ENCODE data around the gene MYOM1.

The MYOM1 gene

DNA sequence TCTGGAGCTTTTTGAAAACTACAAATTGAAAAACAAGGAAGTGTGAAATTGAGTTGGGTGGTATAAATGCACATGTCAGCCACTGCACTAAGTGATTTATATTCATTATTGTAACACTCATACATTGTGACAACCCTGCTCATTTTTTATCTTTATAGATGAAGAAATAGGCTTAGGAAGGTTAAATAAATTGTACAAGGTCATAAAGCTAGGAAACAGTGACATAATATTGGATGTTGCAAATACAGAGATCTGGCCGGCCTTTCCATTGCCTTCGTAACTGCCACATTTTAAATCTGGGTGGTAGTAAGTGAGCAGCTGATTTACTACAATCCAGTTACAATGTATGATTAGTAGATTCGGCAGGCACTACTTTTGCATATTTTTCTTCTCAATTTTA, 130.2 kb downstream of the MYOM1 start:
- TF ChIP-seq, protein P1, sequence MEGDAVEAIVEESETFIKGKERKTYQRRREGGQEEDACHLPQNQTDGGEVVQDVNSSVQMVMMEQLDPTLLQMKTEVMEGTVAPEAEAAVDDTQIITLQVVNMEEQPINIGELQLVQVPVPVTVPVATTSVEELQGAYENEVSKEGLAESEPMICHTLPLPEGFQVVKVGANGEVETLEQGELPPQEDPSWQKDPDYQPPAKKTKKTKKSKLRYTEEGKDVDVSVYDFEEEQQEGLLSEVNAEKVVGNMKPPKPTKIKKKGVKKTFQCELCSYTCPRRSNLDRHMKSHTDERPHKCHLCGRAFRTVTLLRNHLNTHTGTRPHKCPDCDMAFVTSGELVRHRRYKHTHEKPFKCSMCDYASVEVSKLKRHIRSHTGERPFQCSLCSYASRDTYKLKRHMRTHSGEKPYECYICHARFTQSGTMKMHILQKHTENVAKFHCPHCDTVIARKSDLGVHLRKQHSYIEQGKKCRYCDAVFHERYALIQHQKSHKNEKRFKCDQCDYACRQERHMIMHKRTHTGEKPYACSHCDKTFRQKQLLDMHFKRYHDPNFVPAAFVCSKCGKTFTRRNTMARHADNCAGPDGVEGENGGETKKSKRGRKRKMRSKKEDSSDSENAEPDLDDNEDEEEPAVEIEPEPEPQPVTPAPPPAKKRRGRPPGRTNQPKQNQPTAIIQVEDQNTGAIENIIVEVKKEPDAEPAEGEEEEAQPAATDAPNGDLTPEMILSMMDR (IDR thresholded peaks at IDR 0.05; ENCODE audit: low read depth, low read length, missing control alignments), result no peak
- H3K4me3 ChIP-seq (ENCODE audit: low read depth, low read length), result no peak overlapping the region
- no peak for DNase-seq (ENCODE audit: low read depth)

DNA sequence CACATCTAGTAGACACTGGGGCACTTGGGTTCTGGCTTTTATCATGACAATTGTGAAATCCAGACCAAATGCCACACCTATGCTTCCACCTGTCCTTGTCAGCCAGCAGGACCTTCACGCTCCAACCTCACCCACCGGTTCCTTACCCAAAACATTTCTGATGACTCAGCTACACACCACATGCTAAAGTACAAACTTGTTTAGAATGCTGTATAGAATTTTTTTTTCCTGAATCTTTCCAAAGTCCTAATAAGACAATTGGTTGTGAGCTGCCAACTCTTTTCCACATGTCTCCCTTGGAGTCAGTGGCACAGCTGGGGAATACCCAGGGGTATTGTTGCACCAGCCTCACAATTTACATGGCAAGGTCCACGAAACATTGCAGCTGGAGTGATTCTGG, 131.3 kb downstream of the MYOM1 start:
- no peak overlapping the region for H3K4me3 ChIP-seq (ENCODE audit: low read depth, low read length)
- TF ChIP-seq, protein P1 (IDR thresholded peaks at IDR 0.05; ENCODE audit: low read depth, low read length, missing control alignments), result no peak
- no peak for DNase-seq (ENCODE audit: low read depth)

DNA sequence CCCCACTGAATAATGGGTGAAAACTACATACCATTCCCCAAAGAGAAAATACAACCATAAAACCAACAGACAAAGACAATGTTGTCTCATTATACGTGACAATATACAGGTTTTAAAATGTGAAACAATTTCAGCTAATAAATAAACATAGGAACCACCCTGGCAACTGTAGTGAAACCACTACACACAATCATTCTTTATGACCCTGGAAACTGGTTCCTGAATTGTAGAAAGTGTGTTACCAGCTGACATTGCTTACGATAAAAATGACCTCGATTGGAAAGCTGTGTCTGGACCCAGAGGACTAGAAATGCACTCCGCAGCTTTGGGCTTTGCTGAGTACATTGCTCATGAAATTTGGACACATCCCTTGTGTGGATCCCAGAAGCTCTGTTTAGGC, 132.9 kb downstream of the MYOM1 start:
- DNase-seq (ENCODE audit: low read depth), result no peak
- TF ChIP-seq, protein P1 (IDR thresholded peaks at IDR 0.05; ENCODE audit: low read depth, low read length, missing control alignments), result no peak
- no peak overlapping the region for H3K4me3 ChIP-seq (ENCODE audit: low read depth, low read length)

DNA sequence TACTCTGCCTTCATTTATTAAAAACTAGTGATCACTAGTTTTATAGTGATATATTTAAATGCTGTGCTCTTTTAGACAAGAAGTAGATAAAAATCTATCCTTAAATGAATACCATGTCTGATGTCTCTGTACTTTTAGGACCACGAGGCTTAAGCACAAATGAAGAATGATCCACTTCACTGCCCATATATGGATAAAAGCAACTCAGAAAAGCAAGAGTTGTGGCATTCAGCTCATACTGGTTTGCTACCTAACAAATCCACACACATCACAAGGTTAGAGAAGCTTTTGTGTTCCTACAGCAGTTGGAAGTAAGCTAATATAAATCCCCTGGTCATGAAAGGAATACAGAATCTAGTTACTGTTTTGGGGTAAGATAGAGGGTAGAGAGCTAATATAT, 134.2 kb downstream of the MYOM1 start:
- TF ChIP-seq, protein P1 (IDR thresholded peaks at IDR 0.05; ENCODE audit: low read depth, low read length, missing control alignments), result no peak
- no peak for DNase-seq (ENCODE audit: low read depth)
- no peak overlapping the region for H3K4me3 ChIP-seq (ENCODE audit: low read depth, low read length)

DNA sequence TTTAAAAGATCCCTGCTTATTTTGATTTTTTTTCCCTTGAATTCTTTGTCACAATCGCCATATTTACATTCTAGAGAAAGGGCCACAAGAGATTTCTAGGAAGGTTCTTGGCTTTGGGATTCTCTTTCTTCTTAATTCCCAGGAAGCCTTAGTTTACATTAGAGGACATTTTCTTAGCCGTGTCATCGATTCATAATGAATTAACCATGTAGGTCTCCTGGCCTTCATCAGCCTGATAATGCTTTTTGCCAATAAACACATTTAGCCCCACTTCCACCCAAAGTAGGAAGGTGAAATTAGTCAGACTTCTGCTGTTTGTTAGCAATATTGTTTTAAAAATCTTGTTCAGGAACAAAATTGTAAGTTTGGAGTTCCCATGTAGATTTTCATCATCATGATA, 135.6 kb downstream of the MYOM1 start:
- DNase-seq (ENCODE audit: low read depth), result no peak
- TF ChIP-seq, protein P1 (IDR thresholded peaks at IDR 0.05; ENCODE audit: low read depth, low read length, missing control alignments), result no peak
- no peak overlapping the region for H3K4me3 ChIP-seq (ENCODE audit: low read depth, low read length)

DNA sequence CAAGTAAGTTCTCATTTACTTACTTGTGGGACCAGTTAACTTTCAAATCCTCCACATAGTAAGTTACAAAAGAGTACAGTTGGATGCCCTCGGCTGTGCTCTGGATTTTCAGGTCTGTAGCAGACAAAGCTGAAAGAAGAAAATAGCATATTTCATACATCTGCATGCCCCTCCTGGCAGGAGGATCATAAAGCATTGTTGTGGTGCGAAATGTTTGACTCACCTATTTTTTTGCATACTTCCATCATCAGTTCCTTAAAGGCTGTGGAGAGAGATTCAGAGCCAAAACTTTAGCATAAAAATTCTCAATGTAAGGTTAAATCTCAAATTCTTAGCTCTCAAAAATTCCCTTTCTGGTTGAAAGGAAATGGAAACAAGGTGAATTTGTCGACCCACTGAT, 136.0 kb downstream of the MYOM1 start:
- TF ChIP-seq, protein P1 (IDR thresholded peaks at IDR 0.05; ENCODE audit: low read depth, low read length, missing control alignments), result no peak
- no peak overlapping the region for H3K4me3 ChIP-seq (ENCODE audit: low read depth, low read length)
- DNase-seq (ENCODE audit: low read depth), result no peak

DNA sequence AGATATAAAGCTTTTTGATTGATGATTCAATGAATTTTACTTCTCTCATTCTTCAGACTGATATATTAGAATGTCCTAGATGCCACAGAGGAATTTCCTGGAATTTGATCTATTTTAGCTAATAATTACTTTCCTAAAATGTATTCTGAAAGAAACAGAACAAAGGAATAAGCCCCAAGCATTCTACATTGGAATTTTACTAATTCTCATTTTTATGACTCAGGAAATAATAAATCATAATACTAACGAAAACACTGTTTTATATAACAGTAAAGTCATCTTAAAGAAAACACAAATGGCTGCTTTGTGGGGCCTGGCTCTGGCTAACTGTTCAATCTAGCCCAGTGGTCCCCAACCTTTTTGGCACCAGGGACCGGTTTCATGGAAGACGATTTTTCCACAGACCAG, 138.2 kb downstream of the MYOM1 start:
- TF ChIP-seq, protein P1 (IDR thresholded peaks at IDR 0.05; ENCODE audit: low read depth, low read length, missing control alignments), result no peak
- DNase-seq (ENCODE audit: low read depth), result no peak
- H3K4me3 ChIP-seq (ENCODE audit: low read depth, low read length), result no peak overlapping the region
